HepG2 (cell line): ENCODE results near the gene RBBP8NL. TPM values are rescaled to one million over a fixed set of nuclear protein-coding genes. Genes with fewer than 3 reads are reported as not detected.

Experiments
- ARID3A ChIP-seq: IDR thresholded peaks from 2 replicates; pipeline ENCODE4 v1.6.1; 2012; ENCODE audit warnings: low read depth, low read length, improper control_type of control experiment
- ARNT ChIP-seq: fragments of 450-650 bp; IDR thresholded peaks from 2 replicates; pipeline ENCODE4 v1.6.1; 2017
- BRD4 ChIP-seq: sonication (generic); formaldehyde crosslinking; IDR thresholded peaks from 2 replicates; pipeline ENCODE4 v1.4.0; 2020; ENCODE audit warnings: missing genetic modification reagents
- FIP1L1 ChIP-seq: fragments of 200-400 bp; formaldehyde crosslinking; IDR thresholded peaks from 2 replicates; pipeline ENCODE4 v1.6.1; 2018; ENCODE audit warnings: low read depth, mild to moderate bottlenecking, low read length, moderate library complexity, borderline replicate concordance; ENCODE audit not compliant: insufficient read depth
- FOSL1 ChIP-seq: sonication (generic); formaldehyde crosslinking; IDR thresholded peaks from 2 replicates; pipeline ENCODE4 v1.9.0; 2021; ENCODE audit warnings: missing genetic modification reagents, borderline replicate concordance
- HHEX ChIP-seq: IDR thresholded peaks from 2 replicates; pipeline ENCODE4 v1.6.1; 2016; ENCODE audit warnings: control low read depth
- KDM2A ChIP-seq: sonication (generic); formaldehyde crosslinking; IDR thresholded peaks from 2 replicates; pipeline ENCODE4 v1.4.0; 2020; ENCODE audit warnings: low read depth, missing genetic modification reagents, borderline replicate concordance
- MTF2 ChIP-seq: sonication (generic); formaldehyde crosslinking; IDR thresholded peaks from 2 replicates; pipeline ENCODE4 v1.5.0; 2020; ENCODE audit warnings: missing genetic modification reagents, borderline replicate concordance
- NR0B2 ChIP-seq: sonication (generic); formaldehyde crosslinking; IDR thresholded peaks from 2 replicates; pipeline ENCODE4 v1.4.0; 2020; ENCODE audit warnings: mild to moderate bottlenecking, missing genetic modification reagents
- POLR2A ChIP-seq, 2 experiments: IDR thresholded peaks; 2 replicates each; pipeline ENCODE4 v1.6.1; 2011; ENCODE audit warnings: low read depth in 2 of 2, low read length in 2 of 2, mild to moderate bottlenecking in 1 of 2, moderate library complexity in 1 of 2; ENCODE audit not compliant: insufficient read depth in 1 of 2
- RBM22 ChIP-seq: fragments of 200-400 bp; formaldehyde crosslinking; optimal IDR thresholded peaks from 2 replicates; pipeline ENCODE3; 2017; ENCODE audit warnings: mild to moderate bottlenecking, low read length, moderate library complexity
- TEF ChIP-seq: sonication (generic); formaldehyde crosslinking; IDR thresholded peaks from 2 replicates; pipeline ENCODE4 v1.5.0; 2020; ENCODE audit warnings: missing genetic modification reagents
- THAP11 ChIP-seq: IDR thresholded peaks from 2 replicates; pipeline ENCODE4 v1.6.1; 2016; ENCODE audit warnings: missing biosample characterization, missing genetic modification reagents
- TMF1 ChIP-seq: sonication (generic); formaldehyde crosslinking; IDR thresholded peaks from 2 replicates; pipeline ENCODE4 v1.8.1; 2022; ENCODE audit warnings: low read depth, missing genetic modification reagents
- ZFYVE20 ChIP-seq: sonication (generic); formaldehyde crosslinking; IDR thresholded peaks from 2 replicates; pipeline ENCODE4 v1.8.0; 2023; ENCODE audit warnings: low read depth, mild to moderate bottlenecking, moderate library complexity, missing genetic modification reagents, borderline replicate concordance
- ZNF180 ChIP-seq: sonication (generic); formaldehyde crosslinking; IDR thresholded peaks from 2 replicates; pipeline ENCODE4 v1.4.0; 2020; ENCODE audit warnings: low read depth, missing genetic modification reagents, borderline replicate concordance
- ZNF343 ChIP-seq: sonication (generic); formaldehyde crosslinking; IDR thresholded peaks from 2 replicates; pipeline ENCODE4 v1.4.0; 2020; ENCODE audit warnings: mild to moderate bottlenecking, missing genetic modification reagents
- ZNF354B ChIP-seq: sonication (generic); formaldehyde crosslinking; IDR thresholded peaks from 2 replicates; pipeline ENCODE4 v1.8.0; 2022; ENCODE audit warnings: mild to moderate bottlenecking, missing genetic modification reagents
- ZNF414 ChIP-seq: sonication (generic); formaldehyde crosslinking; IDR thresholded peaks from 2 replicates; pipeline ENCODE4 v1.5.0; 2020; ENCODE audit warnings: missing genetic modification reagents
- ZNF451 ChIP-seq: sonication (generic); formaldehyde crosslinking; IDR thresholded peaks from 2 replicates; pipeline ENCODE4 v1.5.0; 2020; ENCODE audit warnings: mild to moderate bottlenecking, missing genetic modification reagents
- ZNF737 ChIP-seq: sonication (generic); formaldehyde crosslinking; IDR thresholded peaks from 2 replicates; pipeline ENCODE4 v1.5.0; 2020; ENCODE audit warnings: missing genetic modification reagents, mild to moderate bottlenecking, borderline replicate concordance
- polyA plus RNA-seq, 8 experiments: library from polyadenylated mRNA; depleted of rRNA in 3 of 8; stranded (reverse) in 7 of 8; unstranded in 1 of 8; fragments of >200 nt; fragmentation: Illumina TruSeq in 4 of 8; extraction: Trizol in 4 of 8; gene quantifications; 2 replicates each; pipeline versions ENCODE4 v1.2.1 to v1.2.3, GENCODE V29; 2011 to 2016; ENCODE audit warnings: low read depth in 4 of 8, missing spikeins in 1 of 8, mixed read lengths in 1 of 8; ENCODE audit not compliant: insufficient read depth in 1 of 8
- total RNA-seq, 5 experiments: library from RNA; depleted of rRNA; stranded (reverse); fragments of >200 nt; fragmentation: Illumina TruSeq; extraction: Trizol; gene quantifications; 2 replicates each; pipeline ENCODE4 v1.2.3, GENCODE V29; 2016; ENCODE audit warnings: low read depth in 1 of 5

RBBP8NL gene
- total and polyA plus RNA-seq, 2 of the 13 experiments (the other 11 are each of a cell fraction or from before 2014, with no cell fraction given), result 0.69 to 0.86 TPM

- no peak for TF ChIP-seq ZNF414 (CRISPR knock-in tag)
- TF ChIP-seq RBM22, result no peak
- TF ChIP-seq HHEX, result no peak
- TF ChIP-seq ARNT, result no peak
- TF ChIP-seq TEF (CRISPR knock-in tag), result no peak
- TF ChIP-seq POLR2A (IDR thresholded peaks at IDR 0.05; ENCODE audit: insufficient read depth in 1 of 2, low read depth in 2 of 2, low read length in 2 of 2), result no peak
- TF ChIP-seq ZNF180, result no peak
- no peak for TF ChIP-seq ZNF354B (CRISPR knock-in tag)
- no peak for TF ChIP-seq ZNF343 (CRISPR knock-in tag)
- TF ChIP-seq ZNF737 (CRISPR knock-in tag), result no peak
- no peak for TF ChIP-seq THAP11
- TF ChIP-seq ARID3A, result no peak
- no peak for TF ChIP-seq KDM2A (CRISPR knock-in tag)
- no peak for TF ChIP-seq MTF2
- TF ChIP-seq NR0B2 (CRISPR knock-in tag), result no peak
- TF ChIP-seq ZNF451 (CRISPR knock-in tag), result no peak; the same call in 1 of the 2 replicates
- TF ChIP-seq TMF1 (CRISPR knock-in tag), result no peak
- no peak for TF ChIP-seq BRD4 (CRISPR knock-in tag)
- TF ChIP-seq ZFYVE20 (CRISPR knock-in tag), result no peak
- no peak for TF ChIP-seq FOSL1 (CRISPR knock-in tag)
- TF ChIP-seq FIP1L1, result no peak
Measured at GRCh38 chr20:62406635-62407176, 20.6 kb downstream of the RBBP8NL start (continued).
